HepG2 (cell line): ENCODE measurements around the gene CLEC19A.

Source experiments
- ARHGAP35 ChIP-seq: sonication (generic); formaldehyde crosslinking; IDR thresholded peaks from 2 replicates; pipeline ENCODE4 v1.9.0; 2022; ENCODE audit warnings: mild to moderate bottlenecking, inconsistent platforms, moderate library complexity, missing genetic modification reagents, borderline replicate concordance
- CEBPZ ChIP-seq: IDR thresholded peaks from 2 replicates; pipeline ENCODE4 v1.6.1; 2012; ENCODE audit warnings: low read length, improper control_type of control experiment
- CTCF ChIP-seq: sonication (generic); formaldehyde crosslinking; IDR thresholded peaks from 2 replicates; pipeline ENCODE4 v1.5.0; 2020; ENCODE audit warnings: mild to moderate bottlenecking, missing genetic modification reagents, moderate library complexity
- JDP2 ChIP-seq: sonication (generic); formaldehyde crosslinking; IDR thresholded peaks from 2 replicates; pipeline ENCODE4 v1.8.1; 2022; ENCODE audit warnings: missing genetic modification reagents, borderline replicate concordance
- KDM1A ChIP-seq: IDR thresholded peaks from 2 replicates; pipeline ENCODE4 v1.6.1; 2016; ENCODE audit warnings: missing compliant biosample characterization
- POLR2A ChIP-seq, 2 experiments: IDR thresholded peaks; 2 replicates each; pipeline ENCODE4 v1.6.1; 2011; ENCODE audit warnings: low read depth in 2 of 2, low read length in 2 of 2, mild to moderate bottlenecking in 1 of 2, moderate library complexity in 1 of 2; ENCODE audit not compliant: insufficient read depth in 1 of 2
- POLR2AphosphoS5 ChIP-seq: IDR thresholded peaks from 2 replicates; pipeline ENCODE4 v1.6.1; 2012; ENCODE audit warnings: low read depth, low read length
- RFX1 ChIP-seq: fragments of 450-650 bp; IDR thresholded peaks from 2 replicates; pipeline ENCODE4 v1.6.1; 2017
- THRA ChIP-seq: sonication (generic); formaldehyde crosslinking; IDR thresholded peaks from 2 replicates; pipeline ENCODE4 v1.4.0; 2020; ENCODE audit warnings: missing genetic modification reagents, borderline replicate concordance
- ZBTB26 ChIP-seq: IDR thresholded peaks from 2 replicates; pipeline ENCODE4 v1.6.1; 2016; ENCODE audit warnings: missing compliant biosample characterization, missing genetic modification reagents, borderline replicate concordance
- ZBTB43 ChIP-seq: sonication (generic); formaldehyde crosslinking; conservative IDR thresholded peaks from 2 replicates; pipeline ENCODE4 v1.4.0; 2020; ENCODE audit warnings: missing genetic modification reagents
- ZFX ChIP-seq: sonication (generic); formaldehyde crosslinking; IDR thresholded peaks from 2 replicates; pipeline ENCODE4 v1.4.0; 2020; ENCODE audit warnings: mild to moderate bottlenecking, low read depth, missing genetic modification reagents, moderate library complexity
- ZNF18 ChIP-seq: sonication (generic); formaldehyde crosslinking; IDR thresholded peaks from 2 replicates; pipeline ENCODE4 v1.8.0; 2022; ENCODE audit warnings: mild to moderate bottlenecking, missing genetic modification reagents; ENCODE audit not compliant: insufficient replicate concordance

- no peak for TF ChIP-seq THRA (CRISPR knock-in tag)
- no peak for TF ChIP-seq KDM1A (CRISPR knock-in tag)
- TF ChIP-seq RFX1, result no peak
- no peak for TF ChIP-seq CTCF
- TF ChIP-seq JDP2 (CRISPR knock-in tag), result no peak
- TF ChIP-seq ZNF18 (CRISPR knock-in tag), result no peak
- TF ChIP-seq POLR2A (IDR thresholded peaks at IDR 0.05; ENCODE audit: insufficient read depth in 1 of 2, low read depth in 2 of 2, low read length in 2 of 2), result no peak
- TF ChIP-seq ZBTB26, result no peak
- TF ChIP-seq ARHGAP35, result no peak
- no peak for TF ChIP-seq ZBTB43 (CRISPR knock-in tag)
- TF ChIP-seq POLR2AphosphoS5, result no peak
- no peak for TF ChIP-seq ZFX (CRISPR knock-in tag)
- TF ChIP-seq CEBPZ, result no peak
Measured at GRCh38 chr16:19331794-19332193, 46.3 kb downstream of the CLEC19A start.
